ENCODE measurements around the gene TMEM191C.
"Not testable (repeated sequence)": the region's sequence is repeated elsewhere in the genome, so short reads cannot be mapped to it uniquely, and the experiment has no call there.

Gene TMEM191C

DNA sequence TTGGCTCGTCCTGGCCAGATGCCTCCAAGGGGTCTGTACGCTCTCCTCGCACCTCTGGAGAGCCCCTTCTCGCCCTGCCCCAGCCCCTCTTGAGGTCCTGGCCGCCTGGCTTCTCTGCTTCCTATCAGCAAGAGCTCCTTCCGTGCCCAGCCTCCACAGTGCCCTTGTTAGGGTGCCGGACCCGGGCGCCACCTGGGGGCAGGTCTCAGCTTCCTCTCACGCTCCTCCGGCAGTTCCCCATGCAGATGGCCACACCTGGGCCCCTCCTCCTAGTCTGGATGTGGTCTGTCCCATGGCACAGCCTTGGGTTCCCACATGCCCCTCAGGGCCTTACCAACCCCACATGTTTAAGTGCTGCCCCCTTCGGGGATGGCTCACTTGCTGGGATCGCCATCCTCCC is 6.5 kb downstream of the TMEM191C start:
- not testable (repeated sequence) for DNase-seq (ENCODE audit: low spot score)

DNA sequence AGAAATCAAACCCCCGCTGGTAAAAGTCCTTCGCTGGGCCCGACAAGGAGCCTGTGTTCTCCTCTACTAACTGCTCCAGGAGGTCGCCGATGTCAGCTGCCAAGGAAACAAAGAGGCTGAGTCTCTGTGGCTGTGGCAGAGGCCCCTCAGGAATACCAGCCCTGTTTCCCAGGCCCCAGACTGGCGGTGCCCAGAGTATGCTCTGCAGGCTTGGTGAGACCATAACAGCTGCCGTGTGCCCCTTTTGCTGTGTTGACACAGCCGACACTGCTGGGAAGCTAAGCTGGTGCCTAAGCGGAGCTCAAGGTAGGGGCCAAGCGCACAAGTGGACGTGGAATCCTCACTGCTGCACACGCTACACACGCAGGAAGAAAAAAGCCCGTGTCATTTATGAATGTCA is 16.9 kb downstream of the TMEM191C start:
- DNase-seq (ENCODE audit: low spot score) = not testable (repeated sequence)

DNA sequence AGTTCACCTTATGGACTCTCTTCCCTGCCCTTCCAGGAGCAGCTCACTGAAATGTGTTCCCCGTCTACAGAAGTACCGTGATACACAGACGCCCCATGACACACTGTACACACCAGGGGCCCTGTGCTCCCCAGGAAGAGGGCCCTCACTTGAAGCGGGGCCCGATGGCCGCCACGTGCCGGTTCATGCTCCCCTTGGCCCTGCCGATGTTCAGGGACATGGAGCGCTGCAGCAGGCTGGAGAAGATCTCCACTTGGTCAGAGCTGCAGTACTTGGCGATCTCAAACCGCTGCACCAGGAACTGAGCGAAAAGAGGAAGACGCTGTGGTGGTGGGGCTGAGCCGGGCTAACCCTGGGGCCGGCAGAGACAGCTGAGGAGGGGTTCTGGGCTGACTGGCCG is 20.5 kb downstream of the TMEM191C start:
- not testable (repeated sequence) for DNase-seq (ENCODE audit: low spot score)

DNA sequence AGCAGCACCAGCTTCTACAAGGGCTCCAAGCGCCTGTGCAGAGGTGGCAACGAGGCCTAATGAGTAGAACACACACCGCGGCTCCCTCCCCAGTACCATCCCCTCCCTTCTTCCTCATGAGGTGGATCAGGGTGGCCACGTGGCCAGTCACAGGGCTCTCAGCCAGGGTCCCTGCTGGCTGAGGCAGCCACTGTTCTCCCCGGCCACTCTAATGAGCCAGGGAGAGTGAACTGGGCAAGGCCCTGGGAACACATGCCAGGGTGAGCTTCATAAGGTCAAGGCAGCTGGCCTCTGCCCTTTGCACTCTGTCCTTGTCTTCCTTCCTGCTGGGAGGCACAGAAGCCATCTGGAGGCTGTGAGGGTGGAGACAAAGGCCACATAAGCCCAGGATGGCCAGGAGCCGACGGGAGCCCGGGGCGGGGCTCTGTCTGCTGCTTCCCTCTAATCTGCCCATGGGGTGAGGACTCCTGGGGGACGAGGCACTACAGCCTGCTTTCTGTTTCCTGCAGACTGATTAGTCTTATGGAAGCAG is 22.0 kb downstream of the TMEM191C start:
- DNase-seq (ENCODE audit: low spot score) = not testable (repeated sequence)

DNA sequence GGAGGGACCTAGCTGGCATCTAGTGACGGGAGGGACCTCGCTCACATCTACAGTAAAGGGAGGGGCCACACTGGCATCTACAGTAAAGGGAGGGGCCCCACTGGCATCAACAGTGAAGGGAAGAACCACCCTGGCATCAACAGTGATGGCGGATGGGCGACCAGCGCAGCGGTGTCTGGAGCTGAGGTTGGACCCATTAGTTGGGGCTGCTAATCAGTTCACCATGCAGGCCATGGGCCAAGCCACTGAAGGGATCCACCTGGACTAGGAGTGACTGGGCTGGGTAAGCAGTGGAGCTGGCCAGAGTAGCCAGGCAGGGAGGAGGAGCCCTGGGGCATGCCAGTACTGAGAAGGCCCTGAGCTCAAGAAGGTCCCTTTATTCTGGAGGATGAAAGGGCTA is 23.4 kb downstream of the TMEM191C start:
- DNase-seq (ENCODE audit: low spot score) = not testable (repeated sequence)

DNA sequence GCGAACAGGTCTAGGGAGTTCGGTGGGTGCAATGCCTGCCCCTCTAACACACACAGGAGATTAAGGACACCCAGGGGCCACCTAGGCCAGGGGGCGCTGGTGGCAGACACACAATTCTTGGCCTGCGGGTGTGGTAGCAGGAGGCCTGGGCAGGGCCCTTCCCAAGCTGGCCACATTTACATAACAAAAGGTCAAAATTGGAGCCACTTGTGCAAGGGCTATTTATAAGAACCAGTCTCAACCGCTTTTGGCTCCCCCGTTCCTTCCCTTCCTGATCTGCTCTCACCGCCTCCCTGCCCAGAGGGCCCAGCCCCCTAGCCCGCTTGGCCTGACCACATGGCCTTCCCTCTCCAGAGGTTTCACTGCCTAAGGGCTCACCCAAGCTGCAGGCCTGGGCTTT is 25.1 kb downstream of the TMEM191C start:
- DNase-seq (ENCODE audit: low spot score) = not testable (repeated sequence)

DNA sequence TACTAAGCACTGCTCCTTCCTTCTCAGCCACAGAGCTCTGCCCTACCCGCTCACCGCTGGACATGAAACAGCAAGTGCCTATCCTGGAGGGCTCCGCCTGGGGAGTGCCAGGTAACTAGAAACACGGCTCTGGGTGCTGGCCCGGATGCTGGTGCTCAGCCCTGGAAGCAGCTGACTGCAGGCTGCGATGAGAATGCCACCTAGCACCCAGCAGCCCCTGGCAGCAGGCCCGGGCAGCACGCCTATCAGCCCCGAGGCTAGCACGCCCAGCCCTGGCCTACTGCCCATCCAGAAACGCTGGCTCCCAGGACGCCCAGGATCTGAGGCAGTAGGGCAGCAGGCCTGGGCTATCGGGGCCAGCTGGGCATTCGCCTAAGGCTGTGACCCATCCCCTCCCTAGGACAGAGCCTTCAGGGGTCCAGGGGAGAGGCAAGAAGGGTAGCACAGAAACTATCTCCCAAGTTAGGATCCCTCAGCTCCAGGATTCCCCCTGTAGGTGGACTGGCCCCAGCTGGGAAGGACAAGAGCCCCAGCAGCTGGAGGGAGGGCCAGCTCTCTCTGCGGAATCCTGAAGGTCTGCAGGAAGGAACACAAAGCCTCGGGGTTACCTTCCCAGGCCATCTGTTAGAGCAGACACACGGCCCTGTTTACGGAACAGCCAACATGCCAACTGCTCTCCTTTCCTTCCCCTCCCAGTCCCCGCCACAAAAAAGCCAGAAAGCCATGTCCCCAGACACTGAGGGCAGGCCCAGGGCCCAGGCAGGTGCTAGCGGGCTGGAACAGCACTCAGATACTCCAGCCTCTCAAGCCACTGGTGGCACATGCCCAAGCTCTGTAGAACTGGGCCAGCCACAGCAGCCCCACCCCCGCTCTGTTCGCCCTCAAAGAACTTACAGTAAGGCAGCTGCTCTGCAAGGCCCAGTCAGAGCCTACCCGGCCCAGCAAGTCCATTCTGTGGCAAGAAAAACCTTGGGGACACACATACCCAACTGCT is 26.9 kb downstream of the TMEM191C start:
- DNase-seq (ENCODE audit: low spot score) = not testable (repeated sequence)

DNA sequence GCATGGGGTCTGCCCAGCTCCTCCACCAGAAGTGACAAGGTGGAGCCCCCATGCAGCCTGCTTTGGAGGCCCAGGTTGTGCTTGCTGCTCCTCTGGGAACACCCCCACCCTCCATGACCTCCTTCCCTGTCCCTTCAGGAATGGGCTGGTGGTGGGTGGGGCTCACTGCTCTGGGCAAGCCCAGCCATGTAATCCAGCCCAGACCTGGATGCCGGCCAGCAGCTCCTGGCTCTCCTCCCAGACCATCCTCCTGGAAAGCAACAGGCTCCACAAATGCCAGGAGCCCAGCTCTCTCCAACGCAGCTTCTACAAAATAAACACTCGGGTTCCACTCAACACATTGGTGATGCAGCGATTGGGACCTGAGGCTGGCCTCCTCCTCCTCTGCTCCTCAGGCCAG is 30.8 kb downstream of the TMEM191C start:
- not testable (repeated sequence) for DNase-seq (ENCODE audit: low spot score)

DNA sequence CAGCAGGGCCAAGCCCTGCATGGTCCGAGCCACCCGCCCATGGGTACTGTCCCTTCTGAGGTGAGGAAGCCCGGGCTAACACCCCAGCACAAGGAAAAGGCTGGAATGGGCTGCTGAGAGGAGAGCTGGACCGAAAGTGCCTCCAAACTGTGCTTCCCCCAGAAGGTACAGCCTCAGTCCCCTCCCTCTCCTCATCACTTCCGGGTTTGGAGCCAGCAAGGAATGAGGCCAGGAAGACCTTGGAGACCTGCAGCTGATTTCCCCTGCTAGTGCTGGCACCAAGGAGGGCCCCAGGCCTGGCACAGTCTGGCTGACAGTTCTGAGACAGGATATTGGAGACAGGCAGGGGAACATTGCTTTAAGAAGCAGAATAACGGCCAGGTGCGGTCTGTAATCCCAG is 31.3 kb downstream of the TMEM191C start:
- not testable (repeated sequence) for DNase-seq (ENCODE audit: low spot score)

DNA sequence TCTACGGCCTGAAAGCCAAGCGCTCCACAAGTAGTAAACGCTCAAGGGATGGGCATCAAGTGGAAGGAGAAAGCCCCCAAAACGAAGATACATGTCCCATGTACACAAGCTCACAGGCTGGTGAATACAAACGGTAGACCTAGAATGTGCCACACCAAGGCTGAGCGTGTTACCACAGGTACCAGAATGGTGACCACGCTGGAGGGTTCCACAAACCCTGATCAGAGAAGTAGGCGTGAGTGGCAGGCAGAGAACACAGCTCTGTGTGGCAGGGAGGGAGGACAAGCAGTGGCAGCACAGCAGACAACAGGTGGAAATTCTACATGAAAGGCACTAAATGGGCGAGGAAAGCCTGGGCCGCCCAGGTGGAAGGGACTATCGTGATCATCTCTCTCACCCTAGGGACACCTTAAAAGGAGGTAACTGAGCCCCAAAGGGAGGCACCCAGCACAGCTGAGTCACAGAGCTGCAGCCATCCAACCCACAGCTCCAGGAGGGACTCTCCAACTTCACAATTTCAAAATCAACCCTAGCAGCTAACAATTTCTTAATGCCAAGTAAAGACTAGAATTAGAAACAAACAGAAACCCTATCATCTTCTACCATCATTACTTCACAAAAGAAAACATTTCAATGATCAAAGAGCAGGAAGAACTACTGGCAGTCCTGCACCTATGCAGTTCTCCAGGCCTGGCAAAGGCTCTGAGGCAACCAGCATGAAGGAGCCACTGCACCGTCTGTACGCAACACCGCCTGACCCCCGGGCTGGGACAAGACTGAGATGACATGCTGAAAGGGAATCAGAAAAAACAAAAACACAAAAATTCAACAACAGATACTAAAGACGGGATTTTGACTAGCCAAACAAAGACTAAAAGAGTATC is 32.7 kb downstream of the TMEM191C start:
- DNase-seq (ENCODE audit: low spot score) = not testable (repeated sequence)

DNA sequence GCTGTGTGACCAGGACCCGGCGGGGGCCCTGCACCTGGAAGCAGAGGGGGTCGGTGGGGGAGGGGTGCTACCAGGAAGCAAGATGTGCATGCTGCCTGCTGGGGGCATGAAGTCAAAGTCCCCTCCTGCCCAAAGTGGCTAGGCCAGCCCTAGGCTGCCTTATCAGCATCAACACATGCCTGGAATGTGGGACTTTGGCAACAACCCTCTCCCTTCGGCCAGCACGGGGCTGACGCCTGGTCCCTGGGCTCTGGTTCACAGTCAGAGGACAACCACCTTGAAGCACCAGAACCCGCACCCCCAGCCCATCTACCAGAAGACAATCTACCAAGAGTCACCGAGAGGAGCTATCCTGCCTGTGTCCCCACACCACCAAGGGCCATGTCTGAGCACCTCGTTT is 43.2 kb downstream of the TMEM191C start:
- DNase-seq (ENCODE audit: low spot score) = not testable (repeated sequence)

DNA sequence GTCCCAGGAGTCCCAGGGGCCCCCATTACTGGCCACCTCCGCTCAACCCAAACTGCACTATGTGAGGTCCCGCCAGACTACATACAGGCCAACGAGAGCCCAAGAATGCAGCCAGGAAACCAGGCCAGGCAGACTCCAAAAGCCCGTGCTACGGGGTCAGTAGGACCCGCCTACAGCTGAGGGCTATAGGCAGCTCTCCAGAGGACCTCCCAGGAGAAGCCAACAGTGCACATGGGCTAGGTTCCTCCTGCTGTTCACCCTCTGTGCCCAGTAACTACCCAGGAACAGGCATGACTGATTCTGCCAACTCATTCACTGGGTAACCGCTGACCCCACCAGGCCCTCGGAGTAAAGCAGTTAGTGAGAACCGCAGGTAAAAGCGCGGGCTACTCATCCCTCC is 44.8 kb downstream of the TMEM191C start:
- DNase-seq (ENCODE audit: low spot score) = not testable (repeated sequence)

DNA sequence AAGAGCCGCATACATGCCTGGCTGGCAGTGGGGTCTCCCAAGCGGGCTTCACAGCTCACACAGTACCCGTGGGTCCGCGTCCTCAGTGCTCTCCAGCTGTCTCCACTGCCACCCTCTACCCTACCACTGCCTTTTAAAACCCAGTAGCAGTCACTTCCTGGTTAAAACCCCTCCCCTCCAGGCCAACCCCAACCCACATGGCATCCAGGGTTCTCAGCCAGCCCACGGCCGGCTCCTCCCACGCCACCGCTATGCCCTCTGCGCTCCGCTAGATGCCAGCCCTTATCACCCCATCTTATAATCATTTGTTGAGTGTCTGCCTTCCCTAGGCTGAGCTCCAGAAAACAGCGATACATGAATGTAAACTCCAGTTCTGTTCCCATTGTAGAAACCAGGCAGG is 46.9 kb downstream of the TMEM191C start:
- not testable (repeated sequence) for DNase-seq (ENCODE audit: low spot score)

DNA sequence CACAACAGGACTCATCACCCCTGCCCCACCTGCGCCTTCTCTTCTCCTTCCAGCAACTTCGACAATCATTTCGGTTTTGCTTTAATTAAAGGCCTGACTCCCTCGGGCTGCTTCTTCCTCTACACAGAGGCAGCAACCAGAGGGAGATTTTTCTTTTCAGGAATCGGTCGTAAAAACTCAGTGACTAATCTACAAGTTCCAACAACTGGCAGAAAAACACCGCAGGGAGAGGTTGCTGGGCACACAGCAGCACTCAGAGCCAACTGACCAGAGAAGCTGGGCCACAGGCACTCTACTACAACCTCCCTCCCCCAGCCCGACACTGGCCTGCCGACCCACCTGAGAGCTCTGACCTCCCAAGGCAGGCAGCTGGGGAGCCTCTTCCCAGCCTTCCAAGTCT is 48.0 kb downstream of the TMEM191C start:
- DNase-seq (ENCODE audit: low spot score) = not testable (repeated sequence)

DNA sequence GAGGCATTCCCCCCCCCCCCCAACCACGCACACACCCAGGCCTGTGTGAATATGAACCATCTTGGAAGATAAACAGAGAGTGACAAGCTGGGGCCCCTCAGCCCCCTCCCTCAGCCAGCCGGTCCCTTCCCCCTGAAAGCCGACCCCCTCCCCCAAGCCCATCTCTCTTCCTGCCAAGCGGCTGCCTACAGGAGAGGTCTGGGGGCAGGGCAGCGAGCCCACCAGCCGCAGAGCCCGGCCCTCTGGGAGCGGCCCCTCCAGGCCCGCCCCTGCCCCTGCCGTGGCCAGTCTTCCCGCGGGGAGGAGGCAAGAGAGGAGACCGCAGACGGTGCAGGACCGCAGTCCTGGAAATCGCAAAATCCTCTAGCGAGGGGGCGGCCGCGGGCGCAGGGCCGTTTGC is 49.3 kb downstream of the TMEM191C start:
- not testable (repeated sequence) for DNase-seq (ENCODE audit: low spot score)

DNA sequence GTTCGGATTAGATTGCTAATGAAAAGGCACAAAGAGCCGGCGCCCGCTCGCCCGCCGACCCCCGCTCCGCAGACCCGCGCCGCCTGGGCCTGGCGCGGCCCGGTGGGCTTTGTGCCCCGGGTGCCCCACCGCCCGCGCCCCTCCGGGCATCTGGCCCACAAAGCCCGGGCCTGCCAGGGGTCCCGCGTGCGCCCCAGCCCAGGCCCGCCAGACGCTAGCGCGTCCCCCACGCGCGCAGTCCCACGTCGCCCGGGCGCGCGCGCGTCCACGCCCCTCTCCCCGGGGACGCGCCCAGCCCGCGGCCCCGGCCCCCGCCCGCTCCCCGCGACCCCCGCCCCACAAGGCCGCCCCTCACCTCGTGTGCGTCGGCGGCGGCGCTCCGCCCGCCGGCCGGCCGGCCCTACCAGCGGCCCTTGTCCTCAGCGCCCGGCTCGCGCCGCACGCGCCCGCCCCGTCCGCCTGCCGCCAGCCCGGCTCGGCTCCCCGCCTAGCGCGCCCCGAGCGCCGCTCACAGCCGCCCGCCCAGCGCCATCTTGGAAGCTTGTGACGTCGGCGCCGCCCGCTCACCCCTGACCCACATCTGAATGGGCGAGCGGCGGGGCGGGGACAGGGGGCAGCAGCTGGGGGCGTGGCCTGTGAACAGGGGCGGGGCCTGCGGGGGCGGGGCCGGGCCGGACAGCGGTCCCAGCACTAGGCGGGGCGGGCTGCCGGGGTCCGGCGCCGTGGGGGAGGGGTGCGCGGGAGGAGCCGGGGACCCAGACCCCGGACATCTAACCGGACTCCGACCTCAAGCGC is 50.0 kb downstream of the TMEM191C start:
- not testable (repeated sequence) for DNase-seq (ENCODE audit: low spot score)
